IMR-90 (cell line): ENCODE results near the gene STK17A. TPM values are rescaled to one million over a fixed set of nuclear protein-coding genes. Genes with fewer than 3 reads are reported as not detected.

ENCODE experiments used
- ATAC-seq: fragments of 200-7000 bp; cut with Tn5 transposase; 2 replicates; pipeline ENCODE4 v1.9.1; 2020; ENCODE audit warnings: low read depth, mild to moderate bottlenecking, moderate library complexity
- BruUV-seq: library from RNA; stranded (reverse); fragments of 400-500 nt; replicated peaks from 2 replicates; lab custom pipeline; 2021; lab: Mats Ljungman, UMichigan
- CTCF ChIA-PET: fragments of 300-600 bp; formaldehyde crosslinking; extraction: SDS; loops from one replicate; lab custom pipeline; 2021; ENCODE audit warnings: antibody characterized with exemption; lab: Yijun Ruan, JAX
- POLR2A ChIA-PET: fragments of 300-600 bp; sonication (Branson Sonifier 250); formaldehyde crosslinking; loops from one replicate; lab custom pipeline; 2022; ENCODE audit warnings: antibody characterized with exemption; ENCODE audit not compliant: unreplicated experiment; lab: Charles Lee
- DNase-seq: peaks from one replicate; pipeline ENCODE4 v3.0.0; 2013
- H2AFZ ChIP-seq: replicated peaks from 2 replicates; pipeline ENCODE3; 2013; ENCODE audit warnings: low read length, mild to moderate bottlenecking; ENCODE audit not compliant: poor library complexity
- H2AK5ac ChIP-seq: 2 replicates; pipeline ENCODE4 v1.6.1; 2013; ENCODE audit warnings: low read depth, low read length, inconsistent platforms
- H2AK9ac ChIP-seq: replicated peaks from 2 replicates; pipeline ENCODE3; 2013; ENCODE audit warnings: mild to moderate bottlenecking, low read depth, low read length, moderate library complexity; ENCODE audit not compliant: poor library complexity
- H2BK120ac ChIP-seq: 2 replicates; pipeline ENCODE4 v1.6.1; 2013; ENCODE audit warnings: low read depth, low read length, inconsistent platforms
- H2BK15ac ChIP-seq: 3 replicates; pipeline ENCODE4 v1.6.1; 2013; ENCODE audit warnings: low read depth, low read length, inconsistent platforms
- H2BK20ac ChIP-seq: 2 replicates; pipeline ENCODE4 v1.6.1; 2013; ENCODE audit warnings: low read depth, mild to moderate bottlenecking, inconsistent platforms, low read length, moderate library complexity
- H2BK5ac ChIP-seq: 2 replicates; pipeline ENCODE4 v1.6.1; 2013; ENCODE audit warnings: mild to moderate bottlenecking, low read depth, low read length, inconsistent platforms; ENCODE audit not compliant: poor library complexity, severe bottlenecking
- H3K14ac ChIP-seq: replicated peaks from 2 replicates; pipeline ENCODE4 v1.6.1; 2013; ENCODE audit warnings: low read depth, low read length, inconsistent platforms
- H3K18ac ChIP-seq: 2 replicates; pipeline ENCODE4 v1.6.1; 2013; ENCODE audit warnings: low read depth, low read length, control low read depth
- H3K23ac ChIP-seq: 2 replicates; pipeline ENCODE4 v1.6.1; 2013; ENCODE audit warnings: low read depth, low read length, inconsistent platforms
- H3K27ac ChIP-seq: 2 replicates; pipeline ENCODE4 v1.5.1; 2013; ENCODE audit warnings: mild to moderate bottlenecking, control low read depth, low read length; ENCODE audit not compliant: insufficient read depth
- H3K27me3 ChIP-seq: 2 replicates; pipeline ENCODE4 v1.6.1; 2013; ENCODE audit warnings: low read length; ENCODE audit not compliant: control insufficient read depth, insufficient read depth
- H3K36me3 ChIP-seq: 2 replicates; pipeline ENCODE4 v1.6.1; 2013; ENCODE audit warnings: low read length, mixed read lengths; ENCODE audit not compliant: control insufficient read depth, insufficient read depth
- H3K4ac ChIP-seq: 2 replicates; pipeline ENCODE4 v1.6.1; 2013; ENCODE audit warnings: low read depth, low read length, inconsistent platforms
- H3K4me1 ChIP-seq: 2 replicates; pipeline ENCODE4 v1.6.1; 2013; ENCODE audit warnings: low read length, mixed read lengths; ENCODE audit not compliant: control insufficient read depth, insufficient read depth
- H3K4me2 ChIP-seq: 2 replicates; pipeline ENCODE4 v1.6.1; 2013; ENCODE audit warnings: low read depth, mild to moderate bottlenecking, control low read depth, low read length, moderate library complexity
- H3K4me3 ChIP-seq: 2 replicates; pipeline ENCODE4 v1.5.1; 2013; ENCODE audit warnings: low read depth, mild to moderate bottlenecking, control low read depth, low read length, moderate library complexity; ENCODE audit not compliant: insufficient read depth
- H3K56ac ChIP-seq: 2 replicates; pipeline ENCODE4 v1.6.1; 2013; ENCODE audit warnings: low read length, inconsistent platforms; ENCODE audit not compliant: insufficient read depth; ENCODE audit errors: extremely low read depth
- H3K79me1 ChIP-seq, 2 experiments: 2 replicates each; pipeline ENCODE4 v1.6.1; 2013; ENCODE audit warnings: low read length in 2 of 2, inconsistent platforms in 1 of 2, low read depth in 1 of 2
- H3K9ac ChIP-seq: 2 replicates; pipeline ENCODE4 v1.6.1; 2013; ENCODE audit warnings: low read depth, low read length, control low read depth
- H3K9me1 ChIP-seq: 2 replicates; pipeline ENCODE4 v1.6.1; 2013; ENCODE audit warnings: low read length, inconsistent platforms; ENCODE audit not compliant: insufficient read depth
- H3K9me3 ChIP-seq: 2 replicates; pipeline ENCODE4 v1.6.1; 2013; ENCODE audit warnings: low read length; ENCODE audit not compliant: control insufficient read depth, insufficient read depth
- H4K20me1 ChIP-seq: 2 replicates; pipeline ENCODE4 v1.6.1; 2013; ENCODE audit warnings: low read length, inconsistent platforms; ENCODE audit not compliant: insufficient read depth
- H4K5ac ChIP-seq: 2 replicates; pipeline ENCODE4 v1.6.1; 2013; ENCODE audit warnings: mild to moderate bottlenecking, low read depth, low read length, control low read depth
- H4K8ac ChIP-seq, 2 experiments: 2 replicates each; pipeline ENCODE4 v1.6.1; 2013; ENCODE audit warnings: low read depth in 2 of 2, low read length in 2 of 2, control low read depth in 1 of 2, inconsistent platforms in 1 of 2
- H4K91ac ChIP-seq: 2 replicates; pipeline ENCODE4 v1.6.1; 2013; ENCODE audit warnings: low read depth, low read length, inconsistent platforms; ENCODE audit not compliant: insufficient read depth
- CEBPB ChIP-seq: IDR thresholded peaks from 2 replicates; pipeline ENCODE4 v1.6.1; 2012; ENCODE audit warnings: low read depth, low read length, improper control_type of control experiment
- NFE2L2 ChIP-seq: fragments of 150-350 bp; IDR thresholded peaks from 2 replicates; pipeline ENCODE4 v1.6.1; 2016; ENCODE audit warnings: low read depth, mild to moderate bottlenecking, low read length
- WGBS, 2 experiments: methylation state at CpG; one replicate each; pipeline versions ENCODE4 v1.1.5 to v1.1.7; 2013; ENCODE audit warnings: missing lambda C conversion rate in 2 of 2; ENCODE audit not compliant: insufficient read length in 1 of 2; ENCODE audit errors: extremely low coverage in 2 of 2; 5-methylcytosine and 5-hydroxymethylcytosine counted together
- dilution Hi-C: fragments of 300-500 bp; cut with HindIII; formaldehyde crosslinking; loops from one replicate; pipeline ENCODE4 v1.14.3; 2018; ENCODE audit warnings: low sequenced_read_pairs; ENCODE audit not compliant: unreplicated experiment
- in situ Hi-C: fragments of 300-500 bp; cut with MboI; formaldehyde crosslinking; loops from 3 replicates; pipeline ENCODE4 v1.14.3; 2019; ENCODE audit warnings: low sequenced_read_pairs, inconsistent platforms, mixed read lengths
- intact Hi-C: fragments of 100-400 bp; cut with micrococcal nuclease; formaldehyde crosslinking; loops from 2 replicates; pipeline ENCODE4 v1.10.0; 2022
- polyA plus RNA-seq, 3 experiments: library from polyadenylated mRNA; depleted of rRNA; stranded (reverse); fragments of >200 nt; gene quantifications; 2 replicates each; pipeline ENCODE4 v1.2.3, GENCODE V29; 2012; ENCODE audit warnings: low replicate concordance in 1 of 3
- total RNA-seq: library from RNA; depleted of rRNA; stranded (reverse); fragments of >200 nt; gene quantifications from 2 replicates; pipeline ENCODE4 v1.2.3, GENCODE V29; 2012

Gene STK17A
- total and polyA plus RNA-seq, 2 of the 4 experiments (the other 2 are of a cell fraction): 40.5 to 50.5 TPM

- no TSS peak for BruUV-seq
- dilution Hi-C loops (no loop called here), intact Hi-C loops (loop anchor here (1.0 to 10.0 kb wide), 2 partner anchors 63 to 651 kb away; partner anchors contain the start of genes MRPL32 and PSMA2), in situ Hi-C loops (no loop called here)
- no peaks in the 10 kb centered on the region for H3K9me3 ChIP-seq
- no CpG with 5 or more reads among the region's 2 CpGs for WGBS, 2 experiments
- H2BK15ac ChIP-seq: no peak overlapping the region
- CTCF ChIA-PET: interaction anchor here (0.7 to 1.5 kb wide), 3 partner anchors 112 to 225 kb away, joined by 5 to 13 read pairs (median 5); no protein-coding TSS in a partner anchor
- H4K5ac ChIP-seq: no peak overlapping the region
- peak overlapping the region; percentile 37; the same call in 1 of the 2 replicates for H3K4me3 ChIP-seq
- peaks cover 3% of the 10 kb centered on the region for H3K4me1 ChIP-seq
- H3K36me3 ChIP-seq: no peaks in the 10 kb centered on the region
- H3K56ac ChIP-seq: peak overlapping the region; percentile 32; the same call in 1 of the 2 replicates
- ATAC-seq (no peak), DNase-seq (peak; percentile 78)
- peaks cover 2% of the 10 kb centered on the region; the same call in 1 of the 2 replicates for H3K27me3 ChIP-seq
- H3K27ac ChIP-seq: no peak overlapping the region
- H3K18ac ChIP-seq: no peak overlapping the region
- no peak overlapping the region for H2BK20ac ChIP-seq
- POLR2A ChIA-PET: no interaction called here
- H3K4ac ChIP-seq: no peak overlapping the region
- no peak overlapping the region for H2AK9ac ChIP-seq
- H2BK5ac ChIP-seq: peak overlapping the region; percentile 18
- H2BK120ac ChIP-seq: no peak overlapping the region
- H3K9me1 ChIP-seq: peaks cover 11% of the 10 kb centered on the region
- H3K23ac ChIP-seq: no peak overlapping the region
- TF ChIP-seq NFE2L2: no peak
- TF ChIP-seq CEBPB: peak; percentile 90
- peak overlapping the region; percentile 76 for H3K4me2 ChIP-seq
- H2AK5ac ChIP-seq: no peak overlapping the region
- no peak overlapping the region for H2AFZ ChIP-seq
- no peak overlapping the region for H4K91ac ChIP-seq
- peaks cover 69% of the 10 kb centered on the region for H4K20me1 ChIP-seq
- H3K14ac ChIP-seq: no peak overlapping the region
- no peak overlapping the region for H4K8ac ChIP-seq
- H3K9ac ChIP-seq: peak overlapping the region; percentile 22; the same call in 1 of the 2 replicates
- peaks cover 0 to 33% of the 10 kb centered on the region in 2 experiments; a peak in 2 of 4 replicates for H3K79me1 ChIP-seq
Measured at GRCh38 chr7:43585562-43585961, 2.7 kb downstream of the STK17A start.
